T-helper 1 cell (primary cell): ENCODE data around the gene ZC3H4.

Source experiments
- DNase-seq, 5 donors: peaks; one replicate each; pipeline ENCODE4 v3.0.0-alpha.2; 2012 to 2020

Gene ZC3H4

DNA sequence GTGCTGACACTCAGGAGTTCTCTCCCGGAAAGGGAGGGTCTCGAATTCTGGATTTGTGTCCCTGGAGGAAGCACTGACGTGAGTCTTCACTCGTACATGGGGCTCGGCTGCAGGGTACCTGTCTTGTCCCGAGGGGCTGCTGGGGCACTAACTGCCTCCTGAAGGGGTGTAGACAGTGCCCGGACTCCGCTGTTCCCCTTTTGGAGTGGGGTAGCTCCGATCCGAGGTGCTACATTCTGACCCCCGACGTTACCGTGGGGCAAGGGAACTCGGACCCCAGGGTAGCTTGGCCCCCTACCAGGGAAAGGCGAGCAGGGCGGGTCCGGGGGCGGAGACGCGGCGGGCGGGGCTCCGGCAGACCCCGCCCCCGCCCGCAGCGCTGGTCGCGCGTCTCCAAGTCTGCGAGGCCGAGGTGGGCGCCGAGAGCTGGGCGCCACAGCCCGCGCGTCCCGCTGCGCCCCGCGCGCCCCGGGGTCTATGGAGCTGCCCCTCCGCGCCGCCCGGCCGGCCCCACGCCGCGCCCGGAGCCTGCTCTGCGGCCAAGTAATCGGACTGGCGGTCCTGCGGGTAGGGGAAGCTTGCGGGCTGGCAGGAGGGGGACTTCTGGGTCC lies 94.0 kb downstream of the ZC3H4 start, which contains the start of gene NPAS1:
NPAS1 (plus strand) TSS at position 407 of the 611 bp plus-strand sequence. CDS start 1,211 bp downstream, outside the sequence.
- no peak for DNase-seq

DNA sequence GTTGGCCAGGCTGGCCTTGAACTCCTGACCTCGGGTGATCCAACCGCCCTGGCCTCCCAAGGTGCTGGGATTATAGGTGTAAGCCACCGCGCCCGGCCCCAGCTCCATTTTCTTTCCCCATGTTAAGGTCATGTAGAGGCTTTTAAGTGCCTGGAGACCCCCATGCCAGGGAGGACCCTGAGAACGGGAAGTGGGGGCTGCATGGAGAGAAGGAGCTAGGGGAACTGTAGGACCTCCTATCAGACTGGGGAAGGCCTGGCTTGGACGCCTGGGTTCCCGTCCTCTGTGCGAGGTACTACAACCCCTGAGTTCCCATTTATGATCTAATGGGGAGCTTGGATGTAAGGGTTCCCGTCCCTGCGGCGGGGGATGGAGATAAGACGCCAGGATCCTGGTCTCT lies 94.7 kb downstream of the ZC3H4 start:
- no peak for DNase-seq
